VCaP (cell line): ENCODE data around the gene CEP76.

ENCODE experiments used
- H3K27ac ChIP-seq: fragments of 450-650 bp; 2 replicates; pipeline ENCODE4 v1.5.1; 2017
- CTCF ChIP-seq: fragments of 450-650 bp; conservative IDR thresholded peaks from 2 replicates; pipeline ENCODE4 v1.5.1; 2017; ENCODE audit warnings: mild to moderate bottlenecking, moderate library complexity

Gene CEP76

GRCh38 chr18:12668041-12668440 lies 34.5 kb downstream of the CEP76 start:
- TF ChIP-seq CTCF, result no peak
- H3K27ac ChIP-seq, result no peak overlapping the region

GRCh38 chr18:12659904-12660605 lies 42.5 kb downstream of the CEP76 start:
- TF ChIP-seq CTCF, result peak; percentile 87
- H3K27ac ChIP-seq, result no peak overlapping the region

- no peak for TF ChIP-seq CTCF
- H3K27ac ChIP-seq, result peak overlapping the region; percentile 95
These were observed 43.9 kb downstream of the CEP76 start for GRCh38 chr18:12658426-12659138.

- TF ChIP-seq CTCF, result no peak
- peak within 1 kb of the TSS; percentile 95 for H3K27ac ChIP-seq
These were observed 44.7 kb downstream of the CEP76 start, which contains the start of gene SPIRE1 for GRCh38 chr18:12657684-12658425. Gene SPIRE1, minus strand, starts transcription at chr18:12658107. Its CDS starts 241 bp downstream, at chr18:12657866.

GRCh38 chr18:12656938-12657683 lies 45.4 kb downstream of the CEP76 start:
- TF ChIP-seq CTCF, result no peak
- peak overlapping the region; percentile 95 for H3K27ac ChIP-seq

- H3K27ac ChIP-seq, result peak overlapping the region; percentile 95
- no peak for TF ChIP-seq CTCF
These were observed 46.0 kb downstream of the CEP76 start for GRCh38 chr18:12656605-12656937.
